ENCODE measurements around the gene EME1. TPM values are rescaled to one million over a fixed set of nuclear protein-coding genes. Genes with fewer than 3 reads are reported as not detected.

EME1 gene
- total and polyA plus RNA-seq, 2 of the 8 experiments (the other 6 are each of a cell fraction or from before 2014, with no cell fraction given) = 13.9 to 16.3 TPM

- TF ChIP-seq KDM4A (IDR thresholded peaks at IDR 0.05; ENCODE audit: low read depth, low read length, severe bottlenecking) (peak; percentile 89), ATF2 (IDR thresholded peaks at IDR 0.05; ENCODE audit: low read length) (0 out of 2 replicates have a peak, but pooled peaks have one; percentile 26), SP1 (IDR thresholded peaks at IDR 0.05; ENCODE audit: low read depth, low read length) (no peak), NRF1 (IDR thresholded peaks at IDR 0.05; ENCODE audit: low read depth, low read length) (no peak), EP300 (IDR thresholded peaks at IDR 0.05; ENCODE audit: borderline replicate concordance in 1 of 2, low read depth in 2 of 2, low read length in 2 of 2) (0 out of 3 replicates have a peak, but pooled peaks of 1 of the 2 experiments have one; percentile 9), RBBP5 (IDR thresholded peaks at IDR 0.05; ENCODE audit: borderline replicate concordance, low read depth, low read length) (peak; percentile 92), SIN3A (conservative IDR thresholded peaks at IDR 0.05 in 1 of 2, IDR thresholded peaks at IDR 0.05 in 1 of 2; ENCODE audit: low read depth in 1 of 2, low read length in 2 of 2) (peak; percentile 83 to 98), MAX (IDR thresholded peaks at IDR 0.05) (peak; percentile 77), CREB1 (IDR thresholded peaks at IDR 0.05) (peak; percentile 71; the same call in 1 of the 2 replicates), E2F6 (IDR thresholded peaks at IDR 0.05) (peak; percentile 82), CBX5 (IDR thresholded peaks at IDR 0.05; ENCODE audit: low read depth, low read length) (no peak), TBP (IDR thresholded peaks at IDR 0.05; ENCODE audit: low read depth, low read length) (peak; percentile 85), TAF1 (IDR thresholded peaks at IDR 0.05; ENCODE audit: low read depth, low read length) (peak; percentile 89; the same call in 1 of the 2 replicates), ASH2L (IDR thresholded peaks at IDR 0.05; ENCODE audit: low read length) (peak; percentile 93), RNF2 (IDR thresholded peaks at IDR 0.05; ENCODE audit: borderline replicate concordance, low read depth, low read length, missing control alignments, poor library complexity, severe bottlenecking) (no peak), SP4 (IDR thresholded peaks at IDR 0.05; ENCODE audit: low read length) (0 out of 2 replicates have a peak, but pooled peaks have one; percentile 51), SAP30 (IDR thresholded peaks at IDR 0.05; ENCODE audit: insufficient read depth, insufficient replicate concordance, low read length) (peak; percentile 78), ATF3 (IDR thresholded peaks at IDR 0.05; ENCODE audit: insufficient read depth, low read depth, low read length) (peak; percentile 68; the same call in 1 of the 2 replicates), GTF2F1 (IDR thresholded peaks at IDR 0.05; ENCODE audit: borderline replicate concordance, low read depth, low read length) (peak; percentile 67)
These were observed at the start of gene EME1, which contains the start of gene MRPL27 (continued) for GRCh38 chr17:50372758-50373556.

Measured in H1 (cell line).